IPS DF 4.7 (cell line): ENCODE measurements around the gene DACT2.
"Not testable (repeated sequence)": the region's sequence is repeated elsewhere in the genome, so short reads cannot be mapped to it uniquely, and the experiment has no call there.

ENCODE experiments used
- DNase-seq: peaks from one replicate; pipeline ENCODE4 v3.0.0-alpha.2; 2013; ENCODE audit warnings: low spot score; ENCODE audit errors: extremely low read depth

The DACT2 gene

GRCh38 chr6:168319279-168320111 lies at the start of gene DACT2:
TSS of gene DACT2 (minus strand) at chr6:168319777. CDS start at chr6:168319633, 144 bp downstream.
- DNase-seq = no peak

GRCh38 chr6:168368936-168369335 lies 49.4 kb upstream of the DACT2 start:
- no peak for DNase-seq

GRCh38 chr6:168368066-168368820 lies 48.7 kb upstream of the DACT2 start:
- DNase-seq = no peak

DNA sequence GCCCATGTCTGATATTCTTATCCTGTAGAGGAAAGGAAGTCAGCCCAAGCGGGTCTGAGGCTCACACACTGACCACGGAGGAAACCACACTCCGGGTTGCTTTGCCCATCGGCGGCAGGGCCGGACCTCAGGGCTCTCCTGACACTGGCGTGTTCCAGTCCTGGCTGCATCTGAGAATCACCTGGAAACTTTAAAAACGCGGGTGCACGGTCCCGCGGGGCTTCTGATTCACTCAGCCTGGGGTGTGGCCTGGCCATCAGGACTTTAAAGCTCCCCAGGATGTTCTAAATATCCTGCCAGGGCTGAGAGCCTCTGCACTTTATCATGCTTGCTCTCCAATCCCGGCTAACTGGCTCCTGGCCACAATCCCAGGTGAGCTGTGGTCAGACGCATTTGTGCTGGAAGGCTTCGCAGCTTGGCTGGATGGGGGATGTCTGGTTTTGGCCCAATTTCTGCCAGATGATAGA lies 47.7 kb upstream of the DACT2 start:
- no peak for DNase-seq

- no peak for DNase-seq
Observed at GRCh38 chr6:168366473-168366872, 46.9 kb upstream of the DACT2 start.

DNA sequence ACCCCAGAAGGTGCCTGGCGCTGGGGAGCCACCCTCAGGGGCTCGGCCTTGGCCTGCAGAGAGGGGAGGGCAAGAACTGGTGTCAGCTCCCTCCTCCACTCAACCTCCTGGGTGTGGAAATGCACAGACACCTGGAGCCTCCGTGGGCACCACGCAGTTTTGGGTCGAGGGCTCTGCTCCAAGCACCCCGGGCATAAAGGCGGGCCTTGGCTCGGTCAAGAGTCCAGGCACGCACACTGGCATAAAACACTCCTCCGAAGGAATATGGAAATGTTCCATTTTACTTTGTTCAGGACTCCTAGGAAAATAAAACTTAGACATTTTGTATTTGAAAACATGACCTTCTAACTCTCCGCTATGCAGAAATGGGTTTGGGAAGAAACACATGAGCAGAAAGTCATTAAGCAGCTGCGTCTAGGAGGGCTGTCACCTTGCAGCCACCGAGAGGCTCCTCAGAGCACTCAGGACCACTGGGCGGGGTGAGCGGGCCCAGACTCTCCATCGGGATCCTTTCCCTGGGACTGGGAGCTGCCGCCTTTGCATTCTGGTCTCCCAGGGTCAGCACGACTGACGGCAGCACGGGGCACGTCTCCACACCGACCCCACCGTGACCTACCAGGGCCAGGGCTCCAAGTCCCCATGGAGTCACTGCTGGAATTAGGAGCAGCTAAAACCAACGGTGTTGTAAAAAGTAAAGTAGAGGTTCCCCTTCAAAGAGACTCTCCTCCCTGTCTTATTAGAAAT lies 46.0 kb upstream of the DACT2 start:
- DNase-seq = no peak

DNA sequence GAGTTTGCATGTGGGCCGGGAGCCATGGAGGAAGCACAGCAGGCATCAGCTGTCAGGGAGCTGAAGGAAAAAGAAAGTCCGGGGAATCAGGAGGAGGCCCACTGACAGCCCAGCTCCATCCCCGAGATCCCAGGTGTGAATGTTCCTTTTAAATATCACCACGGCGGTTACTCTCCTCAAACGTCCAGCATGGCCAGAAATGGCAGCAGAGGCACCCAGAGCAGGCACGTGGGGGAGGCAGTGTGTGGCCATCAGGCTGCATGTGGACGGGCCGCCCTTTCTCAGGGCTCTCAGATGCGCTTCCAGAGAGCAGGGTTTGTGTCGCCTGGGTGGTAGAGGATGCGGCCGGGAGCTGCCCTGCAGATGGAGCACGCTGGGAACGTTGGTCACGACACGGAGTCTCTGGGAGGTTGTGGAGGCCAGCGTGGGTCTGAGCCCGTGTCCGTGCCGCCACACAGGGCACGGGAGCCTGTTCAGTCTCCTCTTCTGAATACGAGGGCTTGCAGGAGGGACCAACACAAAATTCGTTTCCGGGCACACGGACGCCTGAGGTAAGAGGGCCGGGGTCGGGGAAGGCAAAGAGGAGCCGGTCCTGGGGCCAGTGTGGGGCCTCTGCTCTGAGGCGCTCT lies 45.3 kb upstream of the DACT2 start:
- no peak for DNase-seq

DNA sequence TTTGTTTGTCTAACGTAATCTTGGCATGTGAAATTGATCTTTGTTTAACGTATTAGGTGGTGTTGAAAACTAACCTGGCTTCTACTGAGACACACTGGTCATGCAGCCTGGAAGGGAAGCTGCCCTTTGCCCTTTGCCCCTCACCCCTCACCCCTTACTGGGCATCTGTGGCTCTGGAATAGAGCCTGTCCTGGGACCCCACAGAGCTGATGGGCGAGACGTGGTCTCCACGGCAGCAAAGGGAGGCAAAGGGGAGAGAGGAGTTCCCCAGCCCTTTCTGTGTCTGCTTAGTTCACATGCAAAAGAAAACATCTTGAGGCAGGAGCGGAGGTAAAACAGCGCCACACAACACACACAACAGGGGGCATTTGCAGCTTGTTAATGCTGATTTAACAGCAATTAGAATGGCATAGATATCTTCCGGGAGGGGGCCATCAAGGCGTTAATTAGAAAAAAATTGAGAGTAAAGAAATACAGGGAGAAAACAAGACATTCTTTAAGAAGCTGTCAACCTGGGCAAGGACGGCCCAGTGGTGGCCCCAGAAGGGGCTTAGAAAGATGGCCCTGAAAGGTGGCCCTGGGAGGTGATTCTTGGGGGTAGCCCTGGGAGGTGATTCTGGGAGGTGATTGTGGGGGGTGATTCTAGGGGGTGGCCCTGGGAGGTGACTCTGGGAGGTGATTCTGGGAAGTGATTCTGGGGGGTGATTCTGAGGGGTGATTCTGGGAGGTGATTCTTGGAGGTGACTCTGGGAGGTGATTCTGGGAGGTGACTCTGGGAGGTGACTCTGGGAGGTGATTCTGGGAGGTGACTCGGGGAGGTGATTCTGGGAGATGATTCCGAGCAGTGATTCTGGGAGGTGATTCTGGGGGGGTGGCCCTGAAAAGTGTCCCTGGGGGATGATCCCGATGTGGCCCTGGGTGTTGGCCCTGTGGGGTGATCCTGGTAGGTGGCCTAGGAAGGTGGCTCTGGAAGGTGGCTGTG lies 44.5 kb upstream of the DACT2 start:
- no peak for DNase-seq

DNA sequence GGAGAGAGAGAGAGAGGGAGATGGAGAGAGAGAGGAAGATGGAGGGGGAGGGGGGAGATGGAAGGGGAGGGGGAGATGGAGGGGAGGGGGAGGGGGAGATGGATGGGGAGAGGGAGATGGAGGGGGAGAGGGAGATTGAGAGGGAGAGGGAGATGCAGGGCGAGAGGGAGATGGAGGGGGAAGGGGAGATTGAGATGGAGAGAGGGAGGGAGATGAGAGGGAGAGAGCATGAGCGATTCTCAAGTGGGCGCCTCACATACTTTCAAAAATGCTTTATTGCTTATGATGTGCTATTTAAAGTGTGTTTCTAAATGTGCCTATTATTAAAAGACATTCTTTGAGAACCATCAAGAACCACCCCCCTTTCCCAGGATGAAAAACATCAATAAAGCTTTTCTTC lies 43.7 kb upstream of the DACT2 start:
- DNase-seq = no peak

DNA sequence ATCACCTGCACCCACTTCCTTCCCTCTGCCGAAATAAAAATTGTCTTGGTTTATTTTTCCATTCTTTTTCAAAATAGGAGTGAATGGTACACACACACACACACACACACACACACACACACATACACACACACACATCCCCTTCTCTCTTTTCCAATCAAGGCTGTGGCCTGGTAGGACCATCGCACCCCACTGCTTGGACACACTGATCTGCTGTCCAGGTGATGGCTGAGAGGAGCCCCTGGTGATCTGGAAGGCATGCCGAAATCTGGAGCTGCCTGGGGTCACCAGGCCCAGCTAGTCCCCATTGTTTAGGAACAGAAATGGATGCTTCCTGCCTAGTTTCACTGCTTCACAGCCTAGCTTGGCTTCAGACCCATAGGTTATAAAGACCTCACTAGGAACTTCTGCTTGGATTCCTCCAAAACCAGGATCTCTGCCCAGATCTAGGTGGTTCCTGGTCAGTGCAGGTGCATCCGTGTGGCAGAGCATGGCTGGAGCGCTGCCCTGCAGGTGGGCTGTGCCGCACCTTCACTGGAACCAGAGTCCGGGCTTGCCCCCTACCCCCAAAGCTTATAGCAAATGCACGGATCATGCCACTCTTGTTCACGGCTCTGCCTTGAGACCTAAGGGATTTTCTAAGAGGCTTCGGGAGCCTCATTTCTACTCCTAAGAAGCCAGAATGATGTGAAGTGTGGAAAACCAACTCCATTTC lies 42.9 kb upstream of the DACT2 start:
- DNase-seq = no peak

DNA sequence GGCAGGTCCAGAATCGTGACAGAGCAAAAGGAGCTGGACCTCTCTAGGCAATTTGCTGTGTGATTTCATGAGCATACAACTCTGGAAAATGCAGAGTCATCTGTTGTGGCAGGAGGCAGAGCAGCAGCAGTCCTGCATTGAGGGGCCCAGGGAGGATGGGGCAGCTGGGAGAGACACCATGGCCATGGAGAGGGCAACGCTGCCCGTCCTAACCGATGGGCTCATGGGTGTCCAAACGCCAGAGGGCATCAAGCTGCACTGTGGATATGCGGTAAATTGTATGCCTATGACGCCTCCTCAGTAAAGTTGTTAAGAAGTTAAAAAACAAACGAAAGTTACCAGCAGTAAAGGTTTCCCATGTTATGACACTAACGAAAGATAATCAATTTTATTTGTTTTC lies 42.2 kb upstream of the DACT2 start:
- DNase-seq = no peak

GRCh38 chr6:168359794-168360193 lies 40.2 kb upstream of the DACT2 start:
- no peak for DNase-seq

DNA sequence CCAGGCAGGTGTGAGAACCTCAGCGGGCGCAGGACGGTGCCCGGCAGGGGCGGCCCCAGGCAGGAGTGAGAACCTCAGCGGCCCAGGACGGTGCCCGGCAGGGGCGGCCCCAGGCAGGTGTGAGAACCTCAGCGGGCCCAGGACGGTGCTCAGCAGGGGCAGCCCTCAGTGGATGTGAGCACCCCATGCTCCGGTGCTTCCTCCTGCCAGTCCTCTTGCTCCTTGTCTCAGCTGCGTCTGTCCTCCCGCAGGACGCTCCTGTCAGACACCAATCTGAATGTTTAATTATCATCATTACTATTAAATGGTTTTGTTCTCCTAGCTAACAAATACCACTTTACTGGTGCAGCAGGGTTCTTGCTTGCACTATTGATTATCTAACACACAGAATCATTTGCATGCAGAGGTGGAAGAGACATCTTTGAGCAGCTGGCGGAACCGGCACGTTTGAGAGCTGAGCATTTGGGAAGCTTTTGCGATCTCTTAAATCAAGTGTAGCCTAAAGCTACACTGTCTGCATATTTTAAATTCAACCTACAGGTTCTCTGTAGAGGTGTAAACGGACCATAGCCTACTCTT lies 39.4 kb upstream of the DACT2 start:
- DNase-seq = no peak

DNA sequence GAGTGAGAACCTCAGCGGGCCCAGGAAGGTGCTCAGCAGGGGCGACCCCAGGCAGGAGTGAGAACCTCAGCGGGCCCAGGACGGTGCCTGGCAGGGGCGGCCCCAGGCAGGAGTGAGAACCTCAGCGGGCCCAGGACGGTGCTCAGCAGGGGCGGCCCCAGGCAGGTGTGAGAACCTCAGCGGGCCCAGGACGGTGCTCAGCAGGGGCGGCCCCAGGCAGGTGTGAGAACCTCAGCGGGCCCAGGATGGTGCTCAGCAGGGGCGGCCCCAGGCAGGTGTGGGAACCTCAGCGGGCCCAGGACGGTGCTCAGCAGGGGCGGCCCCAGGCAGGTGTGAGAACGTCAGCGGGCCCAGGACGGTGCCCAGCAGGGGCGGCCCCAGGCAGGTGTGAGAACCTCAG lies 37.3 kb upstream of the DACT2 start:
- DNase-seq = not testable (repeated sequence)

DNA sequence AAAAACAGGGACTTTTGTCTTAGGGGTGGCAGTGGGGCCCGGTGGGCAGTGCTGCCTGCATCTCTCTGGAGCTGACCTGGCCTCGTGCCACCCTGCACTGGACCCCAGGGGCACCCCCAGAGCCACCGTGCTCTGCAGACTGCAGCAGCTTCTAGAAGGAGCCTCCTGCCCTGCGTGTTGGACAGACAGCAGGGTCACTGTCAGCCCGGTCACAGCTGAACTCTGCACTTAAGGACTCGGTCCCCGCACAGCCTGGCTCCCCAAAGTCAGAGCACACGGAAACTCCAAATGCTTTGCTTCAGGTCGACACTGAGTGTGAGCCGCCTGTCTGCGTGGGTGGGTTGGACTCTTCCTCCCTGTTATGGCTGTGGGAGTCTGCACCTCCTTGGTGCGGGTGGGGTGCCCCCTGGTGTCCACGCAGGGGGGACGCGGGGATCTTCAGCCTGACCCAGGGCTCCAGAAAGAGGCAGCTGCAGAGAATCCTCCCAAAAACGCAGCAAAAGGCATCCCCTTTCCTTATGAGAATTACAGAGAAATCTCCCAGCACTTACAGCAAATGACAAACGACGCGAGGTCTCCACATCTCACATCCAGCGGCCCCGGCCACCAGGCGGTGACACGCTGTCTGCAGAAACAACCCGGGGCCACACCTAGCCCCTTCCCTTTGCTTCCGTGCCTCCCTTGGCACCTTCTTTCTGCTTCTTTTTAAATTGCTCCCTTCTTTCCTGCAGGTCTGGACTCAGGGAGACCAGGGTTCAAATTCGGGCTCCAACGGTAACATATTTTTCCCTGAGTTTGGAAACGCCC lies 36.3 kb upstream of the DACT2 start:
- no peak for DNase-seq

DNA sequence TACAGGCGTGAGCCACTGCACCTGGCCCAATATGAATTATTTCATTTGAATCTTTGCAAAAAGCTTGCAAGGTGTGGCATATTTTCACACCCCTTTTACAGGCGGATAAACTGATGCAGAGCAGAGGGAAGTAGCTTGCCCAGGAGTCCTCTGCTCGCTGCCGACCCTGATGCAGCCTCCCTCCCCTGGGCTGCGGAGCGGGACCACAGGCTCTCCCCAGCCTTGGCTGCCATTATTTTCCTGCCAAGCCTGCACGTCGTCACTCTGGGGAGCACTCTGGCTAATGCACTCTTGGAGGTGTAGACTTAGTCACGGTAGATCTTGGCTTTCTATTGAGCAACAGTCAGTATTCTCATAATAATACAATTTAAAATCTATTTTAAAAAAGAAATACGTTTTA lies 34.8 kb upstream of the DACT2 start:
- no peak for DNase-seq

GRCh38 chr6:168353041-168353440 lies 33.5 kb upstream of the DACT2 start:
- DNase-seq = no peak

DNA sequence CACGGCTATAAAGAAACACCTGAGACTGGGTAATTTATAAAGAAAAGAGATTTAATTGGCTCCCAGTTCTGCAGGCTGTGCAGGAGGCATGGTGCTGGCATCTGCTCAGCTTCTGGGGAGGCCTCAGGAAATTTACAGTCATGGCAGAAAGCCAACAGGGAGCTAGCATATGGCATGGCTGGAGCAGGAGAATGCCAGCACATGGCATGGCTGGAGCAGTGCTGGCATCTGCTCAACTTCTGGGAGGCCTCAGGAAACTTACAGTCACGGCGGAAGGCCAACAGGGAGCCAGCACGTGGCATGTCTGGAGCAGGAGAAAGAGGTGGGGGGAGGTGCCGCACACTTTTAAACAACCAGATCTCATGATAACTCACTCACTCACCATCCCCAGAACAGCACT lies 32.5 kb upstream of the DACT2 start:
- no peak for DNase-seq
